ENCODE data around the gene MLANA. TPM values are rescaled to one million over a fixed set of nuclear protein-coding genes. Genes with fewer than 3 reads are reported as not detected.

The MLANA gene
- total and polyA plus RNA-seq, 4 donors = 0.05 to 0.29 (median 0.16) TPM

DNA sequence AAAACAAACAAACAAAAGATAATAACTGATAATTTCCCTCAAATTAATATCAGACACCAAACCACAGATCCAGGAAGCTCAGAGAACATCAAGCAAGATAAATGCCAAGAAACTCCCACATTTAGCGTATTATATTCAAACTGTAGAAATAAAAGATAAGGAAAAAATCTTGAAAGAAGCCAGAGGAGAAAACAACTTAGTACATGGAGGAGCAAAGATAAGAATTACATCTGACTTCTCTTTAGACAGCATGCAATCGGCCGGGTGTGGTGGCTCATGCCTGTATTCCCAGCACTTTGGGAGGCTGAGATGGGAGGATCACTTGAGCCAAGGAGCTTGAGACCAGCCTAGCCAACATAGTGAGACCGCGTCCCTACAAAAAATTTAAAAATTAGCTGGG is 17.2 kb upstream of the MLANA start:
- 96% methylated on average over 5 of the region's 5 CpGs for WGBS
- Histone ChIP-seq H3K27me3 (ENCODE audit: control insufficient read depth in 4 of 4, insufficient read depth in 4 of 4, low read length in 3 of 4) (no peaks in the 10 kb centered on the region), H3K27ac (ENCODE audit: low read depth in 1 of 2, low read length in 2 of 2) (no peak overlapping the region), H3K4me3 (ENCODE audit: low read depth in 1 of 3, low read length in 3 of 3) (no peak overlapping the region), H3K36me3 (ENCODE audit: control insufficient read depth in 4 of 4, insufficient read depth in 3 of 4, low read depth in 1 of 4, low read length in 3 of 4) (peaks cover 0 to 2% (median 0%) of the 10 kb centered on the region in 4 donors), H3K9ac (ENCODE audit: low read depth in 1 of 2, low read length in 2 of 2) (no peak overlapping the region), H3K9me3 (ENCODE audit: control insufficient read depth in 4 of 4, low read length in 3 of 4) (no peaks in the 10 kb centered on the region), H3K4me1 (ENCODE audit: control insufficient read depth in 4 of 4, insufficient read depth in 4 of 4, low read length in 3 of 4) (no peaks in the 10 kb centered on the region)
- DNase-seq (ENCODE audit: low spot score) = no peak
- TF ChIP-seq RAD21 (IDR thresholded peaks at IDR 0.05) = no peak
- TF ChIP-seq TAF1 (conservative IDR thresholded peaks at IDR 0.05) = no peak
- TF ChIP-seq, protein P1, sequence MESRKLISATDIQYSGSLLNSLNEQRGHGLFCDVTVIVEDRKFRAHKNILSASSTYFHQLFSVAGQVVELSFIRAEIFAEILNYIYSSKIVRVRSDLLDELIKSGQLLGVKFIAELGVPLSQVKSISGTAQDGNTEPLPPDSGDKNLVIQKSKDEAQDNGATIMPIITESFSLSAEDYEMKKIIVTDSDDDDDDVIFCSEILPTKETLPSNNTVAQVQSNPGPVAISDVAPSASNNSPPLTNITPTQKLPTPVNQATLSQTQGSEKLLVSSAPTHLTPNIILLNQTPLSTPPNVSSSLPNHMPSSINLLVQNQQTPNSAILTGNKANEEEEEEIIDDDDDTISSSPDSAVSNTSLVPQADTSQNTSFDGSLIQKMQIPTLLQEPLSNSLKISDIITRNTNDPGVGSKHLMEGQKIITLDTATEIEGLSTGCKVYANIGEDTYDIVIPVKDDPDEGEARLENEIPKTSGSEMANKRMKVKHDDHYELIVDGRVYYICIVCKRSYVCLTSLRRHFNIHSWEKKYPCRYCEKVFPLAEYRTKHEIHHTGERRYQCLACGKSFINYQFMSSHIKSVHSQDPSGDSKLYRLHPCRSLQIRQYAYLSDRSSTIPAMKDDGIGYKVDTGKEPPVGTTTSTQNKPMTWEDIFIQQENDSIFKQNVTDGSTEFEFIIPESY (IDR thresholded peaks at IDR 0.05) = no peak
- no peak for TF ChIP-seq YY1 (IDR thresholded peaks at IDR 0.05)
- TF ChIP-seq, protein P2, sequence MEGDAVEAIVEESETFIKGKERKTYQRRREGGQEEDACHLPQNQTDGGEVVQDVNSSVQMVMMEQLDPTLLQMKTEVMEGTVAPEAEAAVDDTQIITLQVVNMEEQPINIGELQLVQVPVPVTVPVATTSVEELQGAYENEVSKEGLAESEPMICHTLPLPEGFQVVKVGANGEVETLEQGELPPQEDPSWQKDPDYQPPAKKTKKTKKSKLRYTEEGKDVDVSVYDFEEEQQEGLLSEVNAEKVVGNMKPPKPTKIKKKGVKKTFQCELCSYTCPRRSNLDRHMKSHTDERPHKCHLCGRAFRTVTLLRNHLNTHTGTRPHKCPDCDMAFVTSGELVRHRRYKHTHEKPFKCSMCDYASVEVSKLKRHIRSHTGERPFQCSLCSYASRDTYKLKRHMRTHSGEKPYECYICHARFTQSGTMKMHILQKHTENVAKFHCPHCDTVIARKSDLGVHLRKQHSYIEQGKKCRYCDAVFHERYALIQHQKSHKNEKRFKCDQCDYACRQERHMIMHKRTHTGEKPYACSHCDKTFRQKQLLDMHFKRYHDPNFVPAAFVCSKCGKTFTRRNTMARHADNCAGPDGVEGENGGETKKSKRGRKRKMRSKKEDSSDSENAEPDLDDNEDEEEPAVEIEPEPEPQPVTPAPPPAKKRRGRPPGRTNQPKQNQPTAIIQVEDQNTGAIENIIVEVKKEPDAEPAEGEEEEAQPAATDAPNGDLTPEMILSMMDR (IDR thresholded peaks at IDR 0.05; ENCODE audit: low read depth, low read length, missing input control) = no peak
- TF ChIP-seq MAX (IDR thresholded peaks at IDR 0.05) = no peak
- no peak for TF ChIP-seq FOXA1 (IDR thresholded peaks at IDR 0.05)
- TF ChIP-seq ATF3 (IDR thresholded peaks at IDR 0.05) = no peak
- no peak for TF ChIP-seq JUND (IDR thresholded peaks at IDR 0.05)
- no peak for TF ChIP-seq NR2F2 (IDR thresholded peaks at IDR 0.05)

GRCh38 chr9:5874048-5874447 is 16.6 kb upstream of the MLANA start:
- WGBS = 90% methylated on average over 2 of the region's 2 CpGs
- Histone ChIP-seq H3K36me3 (ENCODE audit: control insufficient read depth in 4 of 4, insufficient read depth in 3 of 4, low read depth in 1 of 4, low read length in 3 of 4) (peaks cover 0 to 2% (median 0%) of the 10 kb centered on the region in 4 donors), H3K27ac (ENCODE audit: low read depth in 1 of 2, low read length in 2 of 2) (no peak overlapping the region), H3K9ac (ENCODE audit: low read depth in 1 of 2, low read length in 2 of 2) (no peak overlapping the region), H3K27me3 (ENCODE audit: control insufficient read depth in 4 of 4, insufficient read depth in 4 of 4, low read length in 3 of 4) (no peaks in the 10 kb centered on the region), H3K4me3 (ENCODE audit: low read depth in 1 of 3, low read length in 3 of 3) (no peak overlapping the region), H3K4me1 (ENCODE audit: control insufficient read depth in 4 of 4, insufficient read depth in 4 of 4, low read length in 3 of 4) (no peaks in the 10 kb centered on the region), H3K9me3 (ENCODE audit: control insufficient read depth in 4 of 4, low read length in 3 of 4) (no peaks in the 10 kb centered on the region)
- no peak for TF ChIP-seq NR2F2 (IDR thresholded peaks at IDR 0.05)
- no peak for TF ChIP-seq REST (IDR thresholded peaks at IDR 0.05)
- TF ChIP-seq FOXA1 (IDR thresholded peaks at IDR 0.05) = no peak
- TF ChIP-seq SP1 (IDR thresholded peaks at IDR 0.05) = no peak
- TF ChIP-seq ATF3 (IDR thresholded peaks at IDR 0.05) = no peak
- TF ChIP-seq MAX (IDR thresholded peaks at IDR 0.05) = no peak
- TF ChIP-seq RAD21 (IDR thresholded peaks at IDR 0.05) = no peak
- DNase-seq (ENCODE audit: low spot score) = no peak

All from liver (tissue), 9 donors.